ENCODE measurements around the gene HOXD10.

The HOXD10 gene

DNA sequence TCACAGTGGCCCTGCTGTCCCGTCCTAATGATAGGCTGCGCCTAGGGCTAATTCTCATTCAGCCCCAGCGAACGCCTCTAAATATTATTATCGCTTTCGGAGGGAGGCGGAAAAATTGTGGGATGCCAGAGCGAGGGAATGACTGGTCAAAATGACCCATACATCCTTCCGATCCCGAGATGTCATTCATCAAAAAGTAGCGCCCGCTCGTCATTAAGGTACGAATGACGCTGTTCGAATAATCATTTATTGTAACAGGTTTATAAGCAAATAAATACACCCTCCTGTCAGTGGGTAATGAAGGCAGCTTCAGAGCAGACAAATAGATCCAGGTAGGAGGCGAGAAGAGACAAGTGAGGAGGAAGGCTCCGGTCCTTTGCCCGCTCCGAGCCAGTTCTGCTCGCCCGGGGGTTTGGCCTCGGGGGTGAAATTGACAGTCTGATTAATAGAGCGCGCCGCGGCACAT lies 32.7 kb upstream of the HOXD10 start, which contains the start of gene EVX2:
EVX2 (minus strand) TSS at position 167 of the 466 bp plus-strand sequence. CDS start 186 bp downstream, outside the sequence.
- Histone ChIP-seq H3K27ac (ENCODE audit: low read length) (no peak within 1 kb of the TSS), H3K27me3 (ENCODE audit: low read depth, low read length) (peaks cover 92% of the 10 kb centered on the region), H3K9me3 (ENCODE audit: control insufficient read depth in 1 of 2, low read length in 2 of 2) (peaks cover 0 to under 1% of the 10 kb centered on the region in 2 donors), H3K36me3 (ENCODE audit: control insufficient read depth in 1 of 2, insufficient read depth in 2 of 2, low read length in 2 of 2) (no peaks in the 10 kb centered on the region), H3K4me1 (ENCODE audit: control insufficient read depth in 1 of 2, insufficient read depth in 2 of 2, low read length in 2 of 2) (peaks cover 3 to 63% of the 10 kb centered on the region in 2 donors), H3K4me3 (ENCODE audit: low read depth in 1 of 2, low read length in 2 of 2) (no peak within 1 kb of the TSS)

DNA sequence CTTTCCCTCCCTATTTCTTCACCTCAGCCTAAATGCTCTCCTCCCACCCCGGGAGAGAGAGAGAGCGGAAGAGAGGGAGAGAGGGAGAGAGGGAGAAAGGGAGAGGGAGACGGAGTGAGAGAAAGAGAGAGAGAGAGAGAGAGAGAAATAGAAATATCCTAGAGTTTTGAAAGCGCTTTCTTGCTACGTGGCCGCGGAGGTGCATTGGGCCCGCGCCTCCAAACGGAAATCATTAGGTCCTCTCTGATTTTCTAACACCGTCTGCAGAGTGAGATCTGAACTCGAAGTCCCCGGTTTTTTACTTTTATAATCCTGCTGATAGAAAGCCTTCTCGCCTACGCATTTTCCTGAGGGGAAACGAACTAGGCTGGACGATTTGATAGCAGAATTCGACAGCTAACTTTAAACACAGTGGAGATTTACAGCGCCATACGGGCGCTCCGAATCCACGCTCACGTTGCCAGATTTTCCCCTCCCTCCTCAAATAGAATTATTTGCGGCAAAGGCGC lies 31.9 kb upstream of the HOXD10 start:
- Histone ChIP-seq H3K4me1 (ENCODE audit: control insufficient read depth in 1 of 2, insufficient read depth in 2 of 2, low read length in 2 of 2) (peaks cover 0 to 55% of the 10 kb centered on the region in 2 donors), H3K27ac (ENCODE audit: low read length) (no peak overlapping the region), H3K9me3 (ENCODE audit: control insufficient read depth in 1 of 2, low read length in 2 of 2) (no peaks in the 10 kb centered on the region), H3K4me3 (ENCODE audit: low read depth in 1 of 2, low read length in 2 of 2) (no peak overlapping the region), H3K36me3 (ENCODE audit: control insufficient read depth in 1 of 2, insufficient read depth in 2 of 2, low read length in 2 of 2) (no peaks in the 10 kb centered on the region), H3K27me3 (ENCODE audit: low read depth, low read length) (peaks cover 92% of the 10 kb centered on the region)

DNA sequence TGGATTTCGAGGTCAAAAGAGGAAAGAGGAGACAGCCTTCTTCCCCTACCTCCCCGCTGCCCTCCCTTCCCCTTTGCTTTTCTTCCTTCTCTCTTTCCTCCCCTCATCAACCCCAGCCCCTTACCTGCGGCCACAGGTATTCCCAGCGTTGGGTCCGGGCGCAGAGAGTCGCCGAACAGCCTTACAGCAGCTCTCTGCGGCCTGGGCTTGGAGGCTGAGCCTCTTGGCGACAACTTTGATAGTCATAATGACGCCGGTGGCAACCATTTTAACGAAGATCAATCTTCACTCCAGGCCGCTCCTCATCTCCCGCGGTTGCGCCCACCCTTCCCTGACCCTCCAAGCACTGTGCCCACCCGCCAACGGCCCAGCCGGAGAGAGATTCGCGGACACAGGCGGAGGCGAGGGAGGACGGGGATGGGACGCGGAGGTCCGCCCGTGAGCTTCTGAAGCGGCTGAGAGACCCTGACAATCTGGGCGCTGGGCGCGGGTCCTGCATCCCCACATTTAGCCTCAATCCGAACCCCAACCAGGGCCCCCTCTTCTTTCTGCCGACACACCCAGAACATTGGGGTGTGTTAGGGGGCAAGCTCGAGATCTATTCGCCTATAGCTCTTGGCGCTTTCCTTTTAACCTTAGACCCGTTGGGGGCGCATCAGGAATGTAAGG lies 31.3 kb upstream of the HOXD10 start:
- Histone ChIP-seq H3K27me3 (ENCODE audit: low read depth, low read length) (peaks cover 96% of the 10 kb centered on the region), H3K9me3 (ENCODE audit: control insufficient read depth in 1 of 2, low read length in 2 of 2) (no peaks in the 10 kb centered on the region), H3K27ac (ENCODE audit: low read length) (no peak overlapping the region), H3K36me3 (ENCODE audit: control insufficient read depth in 1 of 2, insufficient read depth in 2 of 2, low read length in 2 of 2) (no peaks in the 10 kb centered on the region), H3K4me3 (ENCODE audit: low read depth in 1 of 2, low read length in 2 of 2) (no peak overlapping the region), H3K4me1 (ENCODE audit: control insufficient read depth in 1 of 2, insufficient read depth in 2 of 2, low read length in 2 of 2) (peaks cover 0 to 52% of the 10 kb centered on the region in 2 donors)

DNA sequence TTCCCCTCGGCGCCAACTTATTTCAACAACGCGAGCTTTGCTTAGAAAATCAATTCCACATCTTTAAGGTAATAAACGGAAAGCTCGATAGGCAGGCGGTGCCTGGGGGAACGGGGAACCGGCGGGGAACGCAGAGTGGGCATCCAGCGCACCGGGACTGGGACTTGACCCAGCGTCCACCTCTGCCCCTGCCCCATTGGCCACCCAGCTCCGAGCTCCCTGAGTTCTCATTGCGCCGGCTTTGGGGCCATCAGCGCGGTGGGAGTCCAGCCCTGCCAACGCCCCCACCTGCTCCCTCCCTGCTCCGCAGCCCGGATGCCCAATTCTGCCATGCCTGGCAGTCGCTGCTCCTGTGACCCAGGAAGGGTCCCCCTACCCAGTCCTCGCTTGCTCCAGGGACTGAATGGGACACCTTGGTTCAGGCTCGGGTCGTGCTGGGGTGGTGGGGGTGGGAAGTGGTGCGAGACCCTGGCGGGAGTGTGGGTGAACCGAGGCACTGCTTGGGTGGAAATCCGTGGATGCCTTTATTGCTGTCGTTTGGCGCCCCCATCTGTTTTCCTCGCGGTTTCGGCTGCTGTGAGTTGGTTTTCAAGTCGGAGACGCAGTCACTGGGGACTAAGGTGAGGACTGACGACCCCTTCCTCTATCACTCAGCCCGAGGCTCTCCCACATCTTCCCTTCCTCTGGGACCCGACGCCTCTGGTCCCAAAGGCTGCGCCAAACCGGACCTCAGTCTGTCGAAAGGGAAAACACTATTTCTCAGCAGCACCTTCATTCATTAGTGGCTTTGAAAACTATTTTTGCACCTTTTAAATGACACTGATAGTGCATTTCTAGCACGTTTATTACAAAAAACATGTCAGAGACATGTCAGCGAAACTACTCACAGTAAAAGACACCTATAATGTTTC lies 30.5 kb upstream of the HOXD10 start:
- H3K27me3 ChIP-seq (ENCODE audit: low read depth, low read length) = peaks cover 97% of the 10 kb centered on the region
- peak overlapping the region in 1 of 2 donors; percentile 17 for H3K4me3 ChIP-seq (ENCODE audit: low read depth in 1 of 2, low read length in 2 of 2)

DNA sequence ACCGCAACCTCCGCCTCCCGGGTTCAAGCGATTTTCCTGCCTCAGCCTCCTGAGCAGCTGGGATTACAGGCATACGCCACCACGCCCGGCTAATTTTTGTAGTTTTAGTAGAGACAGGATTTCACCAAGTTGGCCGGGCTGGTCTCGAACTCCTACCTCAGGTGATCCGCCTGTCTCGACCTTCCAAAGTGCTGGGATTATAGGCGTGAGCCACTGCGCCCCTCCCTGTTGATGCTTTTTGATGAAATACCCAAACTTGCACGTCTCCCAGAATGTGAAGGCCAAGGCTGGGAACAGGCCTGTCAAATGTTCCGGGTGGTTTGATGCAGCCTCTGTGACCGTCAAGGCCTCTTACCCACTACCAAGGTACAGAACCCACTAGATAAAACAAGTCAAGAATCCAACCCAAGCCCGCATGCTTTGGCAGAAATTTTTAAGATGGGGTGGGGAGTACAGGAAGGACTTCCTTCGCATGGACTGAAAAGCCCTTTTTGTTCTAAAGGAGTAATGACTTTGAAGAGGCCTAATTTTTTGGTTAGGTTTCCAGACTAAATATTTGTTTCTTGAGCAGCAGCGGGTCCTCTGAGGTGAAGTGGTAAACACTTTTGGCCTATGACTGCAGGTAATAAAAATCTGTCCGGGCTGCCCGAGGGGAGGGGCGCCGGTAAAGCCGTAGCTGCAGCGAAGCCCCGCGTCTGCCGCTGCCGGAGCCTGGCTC lies 29.1 kb upstream of the HOXD10 start:
- Histone ChIP-seq H3K9me3 (ENCODE audit: control insufficient read depth in 1 of 2, low read length in 2 of 2) (no peaks in the 10 kb centered on the region), H3K27me3 (ENCODE audit: low read depth, low read length) (peaks cover 97% of the 10 kb centered on the region), H3K27ac (ENCODE audit: low read length) (no peak overlapping the region), H3K4me3 (ENCODE audit: low read depth in 1 of 2, low read length in 2 of 2) (peak overlapping the region; percentile 33 to 57), H3K4me1 (ENCODE audit: control insufficient read depth in 1 of 2, insufficient read depth in 2 of 2, low read length in 2 of 2) (peaks cover 0 to 53% of the 10 kb centered on the region in 2 donors), H3K36me3 (ENCODE audit: control insufficient read depth in 1 of 2, insufficient read depth in 2 of 2, low read length in 2 of 2) (no peaks in the 10 kb centered on the region)

More for the DNA sequence above, 30.5 kb upstream of the HOXD10 start:
- Histone ChIP-seq H3K36me3 (ENCODE audit: control insufficient read depth in 1 of 2, insufficient read depth in 2 of 2, low read length in 2 of 2) (no peaks in the 10 kb centered on the region), H3K27ac (ENCODE audit: low read length) (no peak overlapping the region), H3K9me3 (ENCODE audit: control insufficient read depth in 1 of 2, low read length in 2 of 2) (no peaks in the 10 kb centered on the region), H3K4me1 (ENCODE audit: control insufficient read depth in 1 of 2, insufficient read depth in 2 of 2, low read length in 2 of 2) (peaks cover 0 to 47% of the 10 kb centered on the region in 2 donors)

DNA sequence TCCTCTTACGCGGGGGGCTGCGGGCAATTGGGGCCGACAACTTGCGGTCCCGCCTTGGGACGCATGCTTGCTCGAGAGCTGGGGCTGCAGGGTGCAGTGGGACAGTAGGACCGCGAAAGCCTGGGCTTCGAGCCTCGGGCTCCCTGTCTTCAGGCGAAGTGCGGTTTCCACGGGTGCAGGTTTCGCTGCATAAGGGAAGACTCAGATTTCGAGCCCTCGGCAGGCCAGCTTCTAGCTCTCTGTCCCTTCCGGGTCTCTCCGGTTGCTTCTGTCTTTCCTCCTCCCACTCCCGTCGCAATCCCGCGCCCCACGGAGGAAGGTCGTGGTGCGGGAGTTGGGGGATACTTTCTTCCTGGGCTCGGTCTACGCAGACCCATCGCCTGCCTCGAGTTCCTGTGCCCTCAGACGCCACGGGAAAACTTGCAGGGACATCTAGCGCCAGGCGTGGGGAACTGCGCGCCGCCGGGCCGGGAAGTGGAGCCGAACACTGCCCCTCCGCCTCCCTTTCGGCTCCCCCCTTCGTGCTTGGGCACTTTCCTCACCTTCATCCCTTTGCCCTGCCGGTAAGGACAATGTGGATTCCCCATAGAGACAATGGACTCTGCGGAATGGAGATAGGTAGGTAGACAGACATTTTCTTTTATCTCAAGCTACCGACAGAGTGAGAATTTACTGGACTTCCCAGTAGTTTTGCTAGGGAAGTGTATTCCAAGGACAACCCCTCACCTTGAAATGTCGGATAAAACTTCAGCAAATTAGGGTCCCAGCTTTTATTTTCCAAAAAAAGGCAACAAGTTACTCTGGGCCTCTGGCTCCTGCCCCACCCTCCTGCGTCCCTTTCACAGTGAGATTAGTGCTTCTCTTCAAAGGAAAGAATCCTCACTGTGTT lies 28.3 kb upstream of the HOXD10 start:
- Histone ChIP-seq H3K27ac (ENCODE audit: low read length) (no peak overlapping the region), H3K36me3 (ENCODE audit: control insufficient read depth in 1 of 2, insufficient read depth in 2 of 2, low read length in 2 of 2) (no peaks in the 10 kb centered on the region), H3K4me3 (ENCODE audit: low read depth in 1 of 2, low read length in 2 of 2) (peak overlapping the region; percentile 33 to 57), H3K9me3 (ENCODE audit: control insufficient read depth in 1 of 2, low read length in 2 of 2) (no peaks in the 10 kb centered on the region), H3K4me1 (ENCODE audit: control insufficient read depth in 1 of 2, insufficient read depth in 2 of 2, low read length in 2 of 2) (peaks cover 0 to 50% of the 10 kb centered on the region in 2 donors), H3K27me3 (ENCODE audit: low read depth, low read length) (peaks cover 92% of the 10 kb centered on the region)

DNA sequence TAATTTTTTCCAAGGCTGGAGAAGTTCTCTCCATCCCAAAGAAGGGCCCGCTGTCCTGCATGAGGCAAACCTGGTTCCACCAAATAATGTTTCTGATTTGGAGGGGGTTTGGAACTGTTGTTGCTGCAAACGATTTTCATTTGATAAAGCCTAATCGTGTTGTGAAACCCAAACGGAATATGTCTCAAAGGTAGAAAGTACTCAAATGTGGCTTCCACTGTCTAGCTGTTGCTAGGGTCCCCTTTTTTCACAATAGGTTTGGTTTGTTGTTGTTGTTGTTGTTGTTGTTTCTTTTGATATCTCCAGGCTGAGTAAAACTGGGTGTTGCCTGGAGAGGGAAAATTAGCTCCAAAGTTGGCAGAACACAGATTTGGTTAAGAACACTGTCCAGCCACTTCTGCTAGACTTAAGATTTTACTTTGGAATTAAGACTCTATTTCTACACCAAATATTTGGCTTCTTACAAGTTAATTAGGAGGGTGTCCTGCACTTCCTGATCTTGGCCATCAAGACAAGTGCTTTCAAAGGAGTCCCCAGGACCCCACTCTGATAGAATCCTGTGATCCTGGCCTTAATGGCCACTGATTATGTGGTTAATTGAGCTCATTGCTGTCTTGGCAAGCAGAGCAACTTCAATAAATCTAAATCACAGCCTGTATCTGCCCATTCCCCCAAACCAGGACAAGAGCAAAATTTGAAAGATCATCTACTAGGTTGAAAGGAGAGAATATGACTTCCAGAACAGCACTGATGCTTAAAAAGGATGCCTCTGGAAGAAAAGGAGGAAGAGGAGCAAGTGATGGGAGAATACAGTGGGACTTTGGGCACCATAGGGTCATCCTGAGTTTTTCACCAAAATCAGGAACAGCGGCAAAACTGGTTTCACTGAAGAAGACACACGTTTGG lies 27.4 kb upstream of the HOXD10 start:
- Histone ChIP-seq H3K9me3 (ENCODE audit: control insufficient read depth in 1 of 2, low read length in 2 of 2) (peaks cover 0 to 5% of the 10 kb centered on the region in 2 donors), H3K27ac (ENCODE audit: low read length) (no peak overlapping the region), H3K27me3 (ENCODE audit: low read depth, low read length) (peaks cover 92% of the 10 kb centered on the region), H3K4me1 (ENCODE audit: control insufficient read depth in 1 of 2, insufficient read depth in 2 of 2, low read length in 2 of 2) (peaks cover 0 to 48% of the 10 kb centered on the region in 2 donors), H3K4me3 (ENCODE audit: low read depth in 1 of 2, low read length in 2 of 2) (no peak overlapping the region), H3K36me3 (ENCODE audit: control insufficient read depth in 1 of 2, insufficient read depth in 2 of 2, low read length in 2 of 2) (no peaks in the 10 kb centered on the region)

DNA sequence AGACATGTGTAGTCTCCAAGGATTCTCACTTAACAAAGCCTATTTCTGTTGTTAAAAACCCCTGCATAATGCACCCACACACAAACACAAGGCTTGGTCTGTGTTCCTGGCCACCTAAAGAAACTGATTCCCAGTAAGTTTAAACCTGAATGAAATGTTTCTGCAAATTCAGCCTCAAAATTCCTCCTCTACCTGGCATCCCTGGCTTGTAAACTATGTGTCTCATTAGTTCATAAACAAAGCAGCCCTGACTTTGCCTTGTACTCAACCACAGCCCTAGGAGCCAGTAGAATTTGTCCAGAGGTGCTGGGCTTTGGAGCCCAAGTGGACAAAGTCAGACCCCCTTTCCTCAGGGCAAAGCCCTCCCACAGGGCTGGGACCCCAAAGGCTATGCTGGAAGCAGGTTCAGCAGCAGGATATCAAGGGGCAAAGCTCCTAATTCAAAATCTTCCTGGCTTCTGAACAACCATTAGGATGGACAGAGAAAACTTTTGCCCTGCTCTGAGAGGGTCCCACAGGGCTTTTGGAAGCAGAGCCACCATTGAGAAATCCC lies 26.7 kb upstream of the HOXD10 start:
- H3K4me3 ChIP-seq (ENCODE audit: low read depth in 1 of 2, low read length in 2 of 2) = no peak overlapping the region
- H3K27ac ChIP-seq (ENCODE audit: low read length) = no peak overlapping the region
- H3K36me3 ChIP-seq (ENCODE audit: control insufficient read depth in 1 of 2, insufficient read depth in 2 of 2, low read length in 2 of 2) = no peaks in the 10 kb centered on the region
- peaks cover 0 to 44% of the 10 kb centered on the region in 2 donors for H3K4me1 ChIP-seq (ENCODE audit: control insufficient read depth in 1 of 2, insufficient read depth in 2 of 2, low read length in 2 of 2)
- H3K9me3 ChIP-seq (ENCODE audit: control insufficient read depth in 1 of 2, low read length in 2 of 2) = peaks cover 0 to 8% of the 10 kb centered on the region in 2 donors
- H3K27me3 ChIP-seq (ENCODE audit: low read depth, low read length) = peaks cover 92% of the 10 kb centered on the region

DNA sequence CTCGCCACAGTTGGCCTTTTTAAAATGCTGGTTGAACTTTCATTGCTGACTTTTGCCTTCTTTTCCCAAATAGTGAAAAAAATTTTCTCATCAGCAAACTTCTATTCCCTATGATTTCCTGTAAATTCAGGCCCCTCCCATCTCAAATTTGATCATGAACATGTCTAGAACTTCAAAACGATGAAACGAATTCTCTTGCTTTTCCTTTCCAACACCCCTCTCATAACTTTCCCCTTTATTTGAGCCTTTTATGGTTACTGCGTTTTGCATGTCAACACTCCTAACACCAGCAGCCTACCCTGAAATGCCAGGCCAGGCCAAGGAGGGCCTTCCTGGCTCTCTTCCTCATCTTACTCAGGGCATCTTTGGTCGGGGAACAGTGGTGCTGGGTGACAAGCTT lies 25.7 kb upstream of the HOXD10 start:
- H3K9me3 ChIP-seq (ENCODE audit: control insufficient read depth in 1 of 2, low read length in 2 of 2) = peaks cover 0 to 8% of the 10 kb centered on the region in 2 donors
- peaks cover 92% of the 10 kb centered on the region for H3K27me3 ChIP-seq (ENCODE audit: low read depth, low read length)
- H3K36me3 ChIP-seq (ENCODE audit: control insufficient read depth in 1 of 2, insufficient read depth in 2 of 2, low read length in 2 of 2) = no peaks in the 10 kb centered on the region
- peaks cover 0 to 34% of the 10 kb centered on the region in 2 donors for H3K4me1 ChIP-seq (ENCODE audit: control insufficient read depth in 1 of 2, insufficient read depth in 2 of 2, low read length in 2 of 2)
- H3K4me3 ChIP-seq (ENCODE audit: low read depth in 1 of 2, low read length in 2 of 2) = no peak overlapping the region
- H3K27ac ChIP-seq (ENCODE audit: low read length) = no peak overlapping the region

Data from muscle layer of duodenum (tissue), 2 donors.